Fibroblast of pulmonary artery (primary cell): ENCODE measurements around the gene SPDYE5.
A peak's percentile ranks its signal among the peaks of the same experiment; 100 is the strongest.
"Not testable (repeated sequence)": the region's sequence is repeated elsewhere in the genome, so short reads cannot be mapped to it uniquely, and the experiment has no call there.

ENCODE experiments used
- DNase-seq: peaks from one replicate; pipeline ENCODE4 v3.0.0-alpha.2; 2010; ENCODE audit warnings: low read depth
- H3K4me3 ChIP-seq: replicated peaks from 2 replicates; pipeline ENCODE4 v1.5.1; 2011; ENCODE audit warnings: low read depth, mild to moderate bottlenecking, control low read depth, low read length, moderate library complexity
- CTCF ChIP-seq: IDR thresholded peaks from 2 replicates; pipeline ENCODE4 v1.5.1; 2011; ENCODE audit warnings: mild to moderate bottlenecking, control low read depth, low read length, inconsistent platforms; ENCODE audit errors: missing control alignments

The SPDYE5 gene

GRCh38 chr7:75492020-75492419 is at the start of gene SPDYE5:
Gene SPDYE5 (plus strand): TSS chr7:75492320. CDS start chr7:75494048, 1,728 bp downstream.
- not testable (repeated sequence) for DNase-seq, H3K4me3 ChIP-seq

- peak; percentile 6 for DNase-seq
- H3K4me3 ChIP-seq, result peak overlapping the region; percentile 62
Observed at GRCh38 chr7:75442465-75443111, 49.5 kb upstream of the SPDYE5 start.

GRCh38 chr7:75449946-75450345 is 42.2 kb upstream of the SPDYE5 start:
- not testable (repeated sequence) for H3K4me3 ChIP-seq, DNase-seq

- not testable (repeated sequence) for H3K4me3 ChIP-seq, DNase-seq
- TF ChIP-seq CTCF, result peak; percentile 31
Observed at GRCh38 chr7:75452494-75452955, 39.6 kb upstream of the SPDYE5 start.

- DNase-seq, H3K4me3 ChIP-seq: not testable (repeated sequence)
Observed at GRCh38 chr7:75456403-75456802, 35.7 kb upstream of the SPDYE5 start.

GRCh38 chr7:75458034-75458433 is 34.1 kb upstream of the SPDYE5 start:
- not testable (repeated sequence) for DNase-seq, H3K4me3 ChIP-seq

GRCh38 chr7:75460541-75460940 is 31.6 kb upstream of the SPDYE5 start:
- not testable (repeated sequence) for DNase-seq, H3K4me3 ChIP-seq

GRCh38 chr7:75470166-75470565 is 22.0 kb upstream of the SPDYE5 start:
- not testable (repeated sequence) for DNase-seq, H3K4me3 ChIP-seq

GRCh38 chr7:75477457-75477856 is 14.7 kb upstream of the SPDYE5 start:
- not testable (repeated sequence) for DNase-seq, H3K4me3 ChIP-seq

- not testable (repeated sequence) for DNase-seq
Observed at GRCh38 chr7:75480313-75480712, 11.8 kb upstream of the SPDYE5 start.

GRCh38 chr7:75485355-75485978 is 6.7 kb upstream of the SPDYE5 start:
- peak overlapping the region; percentile 69 for H3K4me3 ChIP-seq
- not testable (repeated sequence) for DNase-seq

More at GRCh38 chr7:75480313-75480712, 11.8 kb upstream of the SPDYE5 start:
- H3K4me3 ChIP-seq, result not testable (repeated sequence)

- peak within 1 kb of the TSS; percentile 69 for H3K4me3 ChIP-seq
Observed at GRCh38 chr7:75485979-75486643, 6.0 kb upstream of the SPDYE5 start, which contains the start of gene POM121C. Gene POM121C (minus strand): TSS chr7:75486299. CDS start chr7:75441496, 44,803 bp downstream.

GRCh38 chr7:75509033-75509432 is 16.9 kb downstream of the SPDYE5 start:
- DNase-seq, H3K4me3 ChIP-seq: not testable (repeated sequence)

More at GRCh38 chr7:75485979-75486643, 6.0 kb upstream of the SPDYE5 start, which contains the start of gene POM121C:
- peak; percentile 91 for DNase-seq

- H3K4me3 ChIP-seq, DNase-seq: not testable (repeated sequence)
Observed at GRCh38 chr7:75518842-75519241, 26.7 kb downstream of the SPDYE5 start.

- H3K4me3 ChIP-seq, DNase-seq: not testable (repeated sequence)
Observed at GRCh38 chr7:75521727-75522126, 29.6 kb downstream of the SPDYE5 start.

- not testable (repeated sequence) for DNase-seq
- H3K4me3 ChIP-seq, result peak overlapping the region; percentile 80
Observed at GRCh38 chr7:75527224-75527722, 35.2 kb downstream of the SPDYE5 start.
